Epithelial cell of proximal tubule (primary cell): ENCODE data around the gene SLC10A1. TPM values are rescaled to one million over a fixed set of nuclear protein-coding genes. Genes with fewer than 3 reads are reported as not detected.

ENCODE experiments used
- total RNA-seq: library from RNA; depleted of rRNA; stranded (reverse); fragments of >200 nt; gene quantifications from 2 replicates; pipeline ENCODE4 v1.2.3, GENCODE V29; 2015

The SLC10A1 gene
- total RNA-seq, 1 donor from 2014 or later: not detected

Other genes with a start within 250 kb of the SLC10A1 start
- not detected in 2 replicates for gene CCDC177, start 222.4 kb downstream of the SLC10A1 start, total RNA-seq
- gene SUSD6, start 185.6 kb downstream of the SLC10A1 start, total RNA-seq: 6.2 and 7.5 TPM in 2 replicates
- 95.4 and 151 TPM in 2 replicates for gene SRSF5, start 30.1 kb downstream of the SLC10A1 start, total RNA-seq
- 1.3 and 7.4 TPM in 2 replicates for gene SMOC1, start 82.2 kb upstream of the SLC10A1 start, total RNA-seq